ENCODE measurements around the gene STK25. TPM values are rescaled to one million over a fixed set of nuclear protein-coding genes. Genes with fewer than 3 reads are reported as not detected.

The STK25 gene
- total RNA-seq, 1 donor from 2014 or later, result 256 TPM

- DNase-seq (ENCODE audit: low read depth), result no peak
- TF ChIP-seq, protein P1, sequence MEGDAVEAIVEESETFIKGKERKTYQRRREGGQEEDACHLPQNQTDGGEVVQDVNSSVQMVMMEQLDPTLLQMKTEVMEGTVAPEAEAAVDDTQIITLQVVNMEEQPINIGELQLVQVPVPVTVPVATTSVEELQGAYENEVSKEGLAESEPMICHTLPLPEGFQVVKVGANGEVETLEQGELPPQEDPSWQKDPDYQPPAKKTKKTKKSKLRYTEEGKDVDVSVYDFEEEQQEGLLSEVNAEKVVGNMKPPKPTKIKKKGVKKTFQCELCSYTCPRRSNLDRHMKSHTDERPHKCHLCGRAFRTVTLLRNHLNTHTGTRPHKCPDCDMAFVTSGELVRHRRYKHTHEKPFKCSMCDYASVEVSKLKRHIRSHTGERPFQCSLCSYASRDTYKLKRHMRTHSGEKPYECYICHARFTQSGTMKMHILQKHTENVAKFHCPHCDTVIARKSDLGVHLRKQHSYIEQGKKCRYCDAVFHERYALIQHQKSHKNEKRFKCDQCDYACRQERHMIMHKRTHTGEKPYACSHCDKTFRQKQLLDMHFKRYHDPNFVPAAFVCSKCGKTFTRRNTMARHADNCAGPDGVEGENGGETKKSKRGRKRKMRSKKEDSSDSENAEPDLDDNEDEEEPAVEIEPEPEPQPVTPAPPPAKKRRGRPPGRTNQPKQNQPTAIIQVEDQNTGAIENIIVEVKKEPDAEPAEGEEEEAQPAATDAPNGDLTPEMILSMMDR (conservative IDR thresholded peaks at IDR 0.05; ENCODE audit: low read depth, low read length), result no peak
- no peak overlapping the region for H3K4me3 ChIP-seq (ENCODE audit: low read depth, low read length)
Measured at GRCh38 chr2:241551998-241552737, 43.8 kb upstream of the STK25 start.

- no peak overlapping the region for H3K4me3 ChIP-seq (ENCODE audit: low read depth, low read length)
- TF ChIP-seq, protein P1 (conservative IDR thresholded peaks at IDR 0.05; ENCODE audit: low read depth, low read length), result no peak
- no peak for DNase-seq (ENCODE audit: low read depth)
Measured at GRCh38 chr2:241551599-241551997, 43.2 kb upstream of the STK25 start.

- no peak for DNase-seq (ENCODE audit: low read depth)
- H3K4me3 ChIP-seq (ENCODE audit: low read depth, low read length), result no peak overlapping the region
- TF ChIP-seq, protein P1 (conservative IDR thresholded peaks at IDR 0.05; ENCODE audit: low read depth, low read length), result no peak
Measured at GRCh38 chr2:241550616-241551580, 42.5 kb upstream of the STK25 start.

- TF ChIP-seq, protein P1 (conservative IDR thresholded peaks at IDR 0.05; ENCODE audit: low read depth, low read length), result no peak
- H3K4me3 ChIP-seq (ENCODE audit: low read depth, low read length), result no peak overlapping the region
- DNase-seq (ENCODE audit: low read depth), result no peak
Measured at GRCh38 chr2:241548451-241548835, 40.1 kb upstream of the STK25 start.

DNA sequence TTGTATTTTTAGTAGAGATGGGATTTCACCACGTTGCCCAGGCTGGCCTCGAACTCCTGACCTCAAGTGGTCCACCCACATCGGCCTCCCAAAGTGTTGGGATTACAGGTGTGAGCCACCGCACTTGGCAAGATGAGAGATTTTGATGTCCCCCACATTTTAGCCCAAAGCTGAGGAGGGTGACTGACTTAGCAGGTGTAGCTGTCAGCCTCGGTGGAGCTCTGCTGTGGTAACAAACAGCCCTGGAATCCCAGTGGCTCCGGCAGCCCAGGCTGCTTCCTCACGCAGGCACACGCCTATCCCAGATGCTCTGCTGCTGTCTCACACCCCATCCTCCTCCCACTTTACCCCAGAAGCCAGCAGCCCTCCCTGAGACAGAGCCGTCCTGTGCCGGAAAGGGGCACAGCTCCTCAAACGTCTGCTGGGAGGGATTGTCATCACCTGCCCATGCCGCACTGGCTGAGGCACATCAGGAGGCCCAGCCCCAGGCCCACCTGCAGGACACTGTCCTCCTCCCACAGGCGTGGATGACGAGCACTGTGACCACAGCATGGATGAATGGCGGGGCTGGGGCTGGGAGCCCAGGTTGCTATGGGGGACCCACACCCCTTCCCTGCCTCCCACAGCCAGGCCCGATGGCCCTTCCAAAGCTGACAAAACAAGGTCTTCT is 39.5 kb upstream of the STK25 start:
- no peak for DNase-seq (ENCODE audit: low read depth)
- H3K4me3 ChIP-seq (ENCODE audit: low read depth, low read length), result no peak overlapping the region
- TF ChIP-seq, protein P1 (conservative IDR thresholded peaks at IDR 0.05; ENCODE audit: low read depth, low read length), result no peak

DNA sequence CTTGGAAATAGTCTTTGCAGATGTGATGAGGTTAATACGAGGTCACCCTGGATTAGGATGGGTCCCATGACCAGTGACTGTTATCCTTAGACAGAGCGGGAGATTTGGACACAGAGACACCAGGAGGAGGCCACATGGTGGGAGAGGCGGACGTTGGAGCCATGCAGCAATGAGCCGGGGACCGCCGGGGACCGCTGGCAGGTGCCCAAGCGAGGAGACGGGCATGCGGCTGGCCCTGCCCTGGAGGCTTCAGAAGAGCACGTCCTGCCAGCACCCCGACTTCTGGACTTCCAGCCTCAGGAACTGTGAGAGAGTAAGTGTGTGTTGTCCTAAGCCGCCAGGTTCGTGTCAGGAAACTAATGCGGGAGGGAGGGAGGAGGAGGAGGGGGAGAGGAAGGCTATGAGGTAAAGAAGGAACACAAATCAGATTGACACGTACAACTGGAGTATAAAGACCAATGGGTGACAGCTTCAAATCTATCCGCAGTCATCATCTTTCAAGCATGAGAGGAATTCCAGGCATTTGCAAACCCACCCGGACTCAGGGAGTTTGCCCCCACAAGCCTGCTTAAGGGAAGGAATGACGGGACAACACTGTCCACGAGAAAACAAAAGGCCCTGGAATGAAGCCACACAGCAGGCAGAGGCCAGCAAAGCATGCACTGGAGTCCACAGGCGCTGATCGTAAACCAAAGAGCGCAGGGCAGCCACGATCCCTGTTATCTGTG is 38.6 kb upstream of the STK25 start:
- peak; percentile 38 for DNase-seq (ENCODE audit: low read depth)
- TF ChIP-seq, protein P1 (conservative IDR thresholded peaks at IDR 0.05; ENCODE audit: low read depth, low read length), result no peak
- peak overlapping the region; percentile 14 for H3K4me3 ChIP-seq (ENCODE audit: low read depth, low read length)
